Measurements from ENCODE around the gene PIP5K1C.

PIP5K1C gene

DNA sequence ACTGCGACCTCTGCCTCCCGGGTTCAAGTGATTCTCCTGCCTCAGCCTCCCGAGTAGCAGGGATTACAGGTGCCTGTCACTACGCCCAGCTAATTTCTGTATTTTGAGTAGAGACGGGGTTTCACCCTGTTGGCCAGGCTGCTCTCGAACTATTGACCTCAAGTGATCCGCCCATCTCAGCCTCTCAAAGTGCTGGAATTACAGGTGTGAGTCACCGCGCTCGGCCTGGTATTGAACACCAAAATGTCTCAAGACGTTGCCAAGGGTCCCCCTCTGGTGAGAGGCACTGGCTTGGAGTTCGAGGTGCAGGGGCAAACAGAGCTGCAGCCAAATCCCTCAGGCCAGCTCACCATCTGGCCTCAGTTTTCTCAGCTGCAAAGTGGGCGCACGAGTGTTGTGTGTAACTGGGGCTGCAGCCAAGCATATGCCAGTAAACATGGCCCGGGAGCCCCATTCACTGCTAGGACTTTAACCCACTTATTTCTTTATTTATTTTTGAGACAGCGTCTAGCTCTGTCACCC lies 15.9 kb upstream of the PIP5K1C start:
- Histone ChIP-seq H3K27me3 (ENCODE audit: insufficient read depth, poor library complexity, severe bottlenecking) (peaks cover 4% of the 10 kb centered on the region), H3K4me1 (ENCODE audit: insufficient read depth, poor library complexity, severe bottlenecking) (no peaks in the 10 kb centered on the region), H3K36me3 (ENCODE audit: low read depth) (no peaks in the 10 kb centered on the region), H3K4me3 (ENCODE audit: severe bottlenecking) (no peak overlapping the region), H3K27ac (ENCODE audit: poor library complexity, severe bottlenecking) (no peak overlapping the region), H3K9me3 (ENCODE audit: severe bottlenecking) (no peaks in the 10 kb centered on the region)
- ATAC-seq (ENCODE audit: low read depth) (no peak), DNase-seq (ENCODE audit: low spot score) (no peak)
- TF ChIP-seq, protein P1, sequence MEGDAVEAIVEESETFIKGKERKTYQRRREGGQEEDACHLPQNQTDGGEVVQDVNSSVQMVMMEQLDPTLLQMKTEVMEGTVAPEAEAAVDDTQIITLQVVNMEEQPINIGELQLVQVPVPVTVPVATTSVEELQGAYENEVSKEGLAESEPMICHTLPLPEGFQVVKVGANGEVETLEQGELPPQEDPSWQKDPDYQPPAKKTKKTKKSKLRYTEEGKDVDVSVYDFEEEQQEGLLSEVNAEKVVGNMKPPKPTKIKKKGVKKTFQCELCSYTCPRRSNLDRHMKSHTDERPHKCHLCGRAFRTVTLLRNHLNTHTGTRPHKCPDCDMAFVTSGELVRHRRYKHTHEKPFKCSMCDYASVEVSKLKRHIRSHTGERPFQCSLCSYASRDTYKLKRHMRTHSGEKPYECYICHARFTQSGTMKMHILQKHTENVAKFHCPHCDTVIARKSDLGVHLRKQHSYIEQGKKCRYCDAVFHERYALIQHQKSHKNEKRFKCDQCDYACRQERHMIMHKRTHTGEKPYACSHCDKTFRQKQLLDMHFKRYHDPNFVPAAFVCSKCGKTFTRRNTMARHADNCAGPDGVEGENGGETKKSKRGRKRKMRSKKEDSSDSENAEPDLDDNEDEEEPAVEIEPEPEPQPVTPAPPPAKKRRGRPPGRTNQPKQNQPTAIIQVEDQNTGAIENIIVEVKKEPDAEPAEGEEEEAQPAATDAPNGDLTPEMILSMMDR (IDR thresholded peaks at IDR 0.05; ENCODE audit: poor library complexity, severe bottlenecking), result no peak

DNA sequence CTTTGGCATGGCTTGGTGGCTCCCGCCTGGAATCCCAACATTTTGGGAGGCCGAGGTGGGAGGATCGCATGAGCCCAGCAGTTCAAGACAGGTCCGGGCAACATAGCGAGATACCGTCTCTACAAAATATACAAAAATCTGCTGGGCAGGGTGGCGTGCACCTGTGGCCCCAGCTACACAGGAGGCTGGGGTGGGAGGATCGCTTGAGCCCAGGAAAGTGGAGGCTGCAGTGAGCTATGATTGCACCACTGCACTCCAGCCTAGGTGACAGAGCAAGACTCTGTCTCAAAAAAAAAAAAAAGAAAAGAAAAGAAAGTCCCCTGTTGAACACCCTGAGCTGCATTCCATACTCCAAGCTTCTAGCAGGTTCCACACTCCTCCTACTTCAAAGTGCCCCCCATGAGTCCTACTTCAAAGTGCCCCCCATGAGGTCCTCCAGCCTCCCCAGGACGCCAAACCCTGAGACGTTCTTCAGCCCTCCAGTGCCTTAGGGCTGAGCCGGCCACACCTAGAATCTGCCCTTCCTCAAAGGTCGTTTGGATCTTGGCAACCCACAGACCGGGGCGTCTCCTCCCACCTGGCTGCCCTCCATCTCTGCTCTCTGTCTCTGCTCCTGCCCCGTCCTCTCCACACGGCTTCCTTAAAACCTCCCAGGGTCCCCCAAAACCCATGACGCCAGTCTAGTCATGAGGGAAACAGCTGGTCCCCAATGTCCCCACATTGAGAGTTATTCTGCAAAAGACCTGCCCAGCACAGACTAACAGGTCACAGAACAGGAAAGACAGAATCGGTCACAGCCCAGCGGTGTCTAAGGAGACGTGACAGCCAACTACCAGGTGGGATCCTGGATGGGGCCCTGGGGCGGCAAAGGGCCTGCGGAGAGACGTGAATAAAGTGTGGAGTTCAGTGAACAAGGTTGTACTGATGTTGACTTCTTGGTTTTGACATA lies 12.7 kb upstream of the PIP5K1C start:
- Histone ChIP-seq H3K4me3 (ENCODE audit: severe bottlenecking) (no peak overlapping the region), H3K4me1 (ENCODE audit: insufficient read depth, poor library complexity, severe bottlenecking) (peaks cover 6% of the 10 kb centered on the region), H3K27me3 (ENCODE audit: insufficient read depth, poor library complexity, severe bottlenecking) (no peaks in the 10 kb centered on the region), H3K36me3 (ENCODE audit: low read depth) (no peaks in the 10 kb centered on the region), H3K27ac (ENCODE audit: poor library complexity, severe bottlenecking) (no peak overlapping the region), H3K9me3 (ENCODE audit: severe bottlenecking) (no peaks in the 10 kb centered on the region)
- DNase-seq (ENCODE audit: low spot score) (no peak), ATAC-seq (ENCODE audit: low read depth) (peak; percentile 51; the same call in 2 of the 3 replicates)
- TF ChIP-seq, protein P1 (IDR thresholded peaks at IDR 0.05; ENCODE audit: poor library complexity, severe bottlenecking), result no peak

DNA sequence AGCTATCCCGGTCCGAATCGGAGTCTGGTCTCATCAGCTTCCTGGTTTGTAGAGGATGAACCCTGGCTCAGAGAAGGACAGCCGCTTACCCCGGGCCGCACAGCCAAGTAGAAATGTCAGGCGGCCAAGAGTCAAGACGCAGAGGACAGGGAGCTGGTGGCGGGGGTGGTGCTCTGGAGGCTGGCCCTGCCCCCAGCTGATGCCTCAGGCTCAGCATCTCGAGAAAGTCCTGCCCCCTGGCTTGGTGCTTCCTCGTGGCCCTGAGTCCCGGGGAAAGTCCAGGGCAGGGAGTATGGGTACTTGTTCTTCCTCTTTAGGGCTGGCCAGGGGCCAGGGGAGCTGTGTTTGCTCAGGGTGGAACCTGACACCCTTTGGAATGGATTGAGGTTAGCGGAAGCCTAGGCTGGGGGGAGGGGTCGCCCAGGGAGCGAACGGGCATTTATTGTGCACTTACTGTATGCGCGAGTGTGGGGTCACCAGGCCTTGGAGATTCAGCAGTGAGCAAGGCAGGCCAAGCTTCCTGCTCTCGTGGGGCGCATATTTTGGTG lies 10.1 kb upstream of the PIP5K1C start:
- H3K4me3 ChIP-seq (ENCODE audit: severe bottlenecking), result no peak overlapping the region
- TF ChIP-seq, protein P1 (IDR thresholded peaks at IDR 0.05; ENCODE audit: poor library complexity, severe bottlenecking), result no peak
- H3K9me3 ChIP-seq (ENCODE audit: severe bottlenecking), result no peaks in the 10 kb centered on the region
- H3K36me3 ChIP-seq (ENCODE audit: low read depth), result no peaks in the 10 kb centered on the region
- no peak overlapping the region for H3K27ac ChIP-seq (ENCODE audit: poor library complexity, severe bottlenecking)
- H3K27me3 ChIP-seq (ENCODE audit: insufficient read depth, poor library complexity, severe bottlenecking), result no peaks in the 10 kb centered on the region
- H3K4me1 ChIP-seq (ENCODE audit: insufficient read depth, poor library complexity, severe bottlenecking), result peaks cover 6% of the 10 kb centered on the region
- ATAC-seq (ENCODE audit: low read depth) (peak; percentile 86), DNase-seq (ENCODE audit: low spot score) (peak; percentile 84)

DNA sequence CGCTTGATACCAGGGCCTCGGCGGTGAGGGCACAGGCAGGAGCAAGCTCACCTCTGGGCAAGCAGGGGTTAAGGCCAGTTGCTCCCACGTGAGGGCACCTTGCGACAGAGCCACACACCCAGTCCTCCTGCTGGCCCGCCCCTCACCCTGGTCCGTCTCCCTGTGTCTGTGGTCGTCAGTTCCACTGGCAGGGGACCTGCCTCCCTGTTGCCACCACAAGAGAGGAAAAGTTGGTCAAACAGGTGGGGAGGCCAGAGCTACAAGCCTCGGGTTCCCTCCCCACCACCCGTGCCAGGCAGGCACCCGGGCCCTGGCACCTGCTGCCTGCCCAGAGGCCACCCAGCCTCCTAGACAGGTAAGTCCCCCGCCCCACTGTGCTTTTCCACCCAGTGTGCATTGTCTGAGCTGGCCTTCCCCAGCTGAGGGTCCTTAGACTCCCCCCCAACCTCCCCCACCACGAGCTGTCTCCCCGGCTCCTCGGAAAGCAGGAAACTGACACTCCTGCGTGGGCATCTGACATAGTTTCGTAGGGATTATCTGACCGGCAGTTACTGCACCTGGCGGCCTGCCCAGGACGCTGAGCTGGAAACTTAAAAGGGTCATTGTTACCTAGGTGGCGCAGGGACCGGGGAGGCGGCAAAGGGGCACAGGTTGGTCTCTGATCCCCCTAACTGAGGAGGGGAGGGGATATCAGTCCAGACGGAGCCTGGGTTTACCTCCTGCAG lies 8.1 kb upstream of the PIP5K1C start, which contains the start of gene TJP3:
Gene TJP3, plus strand, starts transcription at position 178 of the 725 bp plus-strand sequence. CDS start 20,049 bp downstream, outside the sequence.
- H3K4me3 ChIP-seq (ENCODE audit: severe bottlenecking), result no peak within 1 kb of the TSS
- no peaks in the 10 kb centered on the region for H3K27me3 ChIP-seq (ENCODE audit: insufficient read depth, poor library complexity, severe bottlenecking)
- ATAC-seq (ENCODE audit: low read depth), result peak; percentile 38; the same call in 2 of the 3 replicates
- no peaks in the 10 kb centered on the region for H3K9me3 ChIP-seq (ENCODE audit: severe bottlenecking)
- H3K27ac ChIP-seq (ENCODE audit: poor library complexity, severe bottlenecking), result no peak within 1 kb of the TSS
- H3K36me3 ChIP-seq (ENCODE audit: low read depth), result no peaks in the 10 kb centered on the region
- peaks cover 6% of the 10 kb centered on the region for H3K4me1 ChIP-seq (ENCODE audit: insufficient read depth, poor library complexity, severe bottlenecking)
- TF ChIP-seq, protein P1 (IDR thresholded peaks at IDR 0.05; ENCODE audit: poor library complexity, severe bottlenecking), result no peak
- no peak for DNase-seq (ENCODE audit: low spot score)

Measured in RWPE2 (cell line).